ENCODE data around the gene F7. TPM values are rescaled to one million over a fixed set of nuclear protein-coding genes. Genes with fewer than 3 reads are reported as not detected.

F7 gene
- total and polyA plus RNA-seq, 2 donors (not counting 3 experiments of a cell fraction or from before 2014, with no cell fraction given): not detected

GRCh38 chr13:113166266-113166665 lies 60.7 kb downstream of the F7 start:
- no TSS peak for BruUV-seq (replicated peaks)

More at GRCh38 chr13:113166266-113166665, 60.7 kb downstream of the F7 start:
- Histone ChIP-seq H3K79me2 (ENCODE audit: control insufficient read depth, insufficient read depth, low read length) (no peaks in the 10 kb centered on the region), H4K20me1 (replicated peaks; ENCODE audit: control insufficient read depth, extremely low read depth, insufficient read depth, low read length) (no peaks in the 10 kb centered on the region), H3K27ac (ENCODE audit: insufficient read depth, low read depth, low read length) (no peak overlapping the region), H3K9me1 (replicated peaks; ENCODE audit: control insufficient read depth, extremely low read depth, insufficient read depth, low read length) (no peaks in the 10 kb centered on the region), H3K4me1 (ENCODE audit: control insufficient read depth, extremely low read depth, insufficient read depth, low read length) (peaks cover 22% of the 10 kb centered on the region), H3K4me2 (ENCODE audit: insufficient read depth, low read length) (no peak overlapping the region), H3K36me3 (ENCODE audit: control insufficient read depth in 2 of 2, extremely low read depth in 1 of 2, insufficient read depth in 2 of 2, low read length in 2 of 2) (no peaks in the 10 kb centered on the region), H3K27me3 (ENCODE audit: control insufficient read depth in 2 of 2, insufficient read depth in 2 of 2, low read length in 2 of 2) (peaks cover 0 to 2% of the 10 kb centered on the region in 2 experiments), H2AFZ (ENCODE audit: low read depth, low read length) (no peak overlapping the region), H3K9me3 (replicated peaks; ENCODE audit: control insufficient read depth, insufficient read depth, low read length) (no peaks in the 10 kb centered on the region), H3K4me3 (replicated peaks in 1 of 3; ENCODE audit: insufficient read depth in 1 of 3, low read depth in 1 of 3, low read length in 3 of 3) (no peak overlapping the region), H3K9ac (replicated peaks; ENCODE audit: extremely low read depth, insufficient read depth, low read length) (no peak overlapping the region)
- dilution Hi-C loops (cut with MboI; ENCODE audit: extremely low pct_ligation_motif_present, low sequenced_read_pairs) (no loop called here), intact Hi-C loops (cut with micrococcal nuclease) (no loop called here)
- TF ChIP-seq POLR2A (IDR thresholded peaks at IDR 0.05; ENCODE audit: low read depth, low read length) (no peak), FOS (IDR thresholded peaks at IDR 0.05; ENCODE audit: borderline replicate concordance, insufficient read depth, low read length) (no peak), POLR2AphosphoS5 (IDR thresholded peaks at IDR 0.05; ENCODE audit: insufficient read depth, low read depth, low read length) (no peak), EZH2 (IDR thresholded peaks at IDR 0.05; ENCODE audit: borderline replicate concordance, low read depth, low read length, severe bottlenecking) (no peak), CTCF (IDR thresholded peaks at IDR 0.05; ENCODE audit: extremely low read depth in 1 of 2, insufficient read depth in 1 of 2, low read depth in 1 of 2, low read length in 2 of 2) (no peak), MAX (IDR thresholded peaks at IDR 0.05; ENCODE audit: insufficient read depth, insufficient read length) (no peak), GATA2 (IDR thresholded peaks at IDR 0.05; ENCODE audit: insufficient read depth, insufficient read length, low read depth, low read length) (no peak), MYC (IDR thresholded peaks at IDR 0.05; ENCODE audit: low read depth, low read length) (no peak), JUN (IDR thresholded peaks at IDR 0.05; ENCODE audit: borderline replicate concordance, insufficient read depth, insufficient read length, low read depth) (no peak)
- DNase-seq (ENCODE audit: low read depth, low spot score): no peak
- CTCF ChIA-PET: no interaction called here
- no peak for FAIRE-seq
- POLR2A ChIA-PET: no interaction called here
